Mesenchymal stem cell (in vitro differentiated cells and primary cell): Measurements from ENCODE around the gene RNGTT.

Experiments used
- DNase-seq: peaks from one replicate; pipeline ENCODE4 v3.0.0-alpha.2; 2013
- H2AFZ ChIP-seq: one replicate; pipeline ENCODE4 v1.6.1; 2013; ENCODE audit warnings: low read depth, mild to moderate bottlenecking, control low read depth, inconsistent platforms, low read length, moderate library complexity
- H2AK5ac ChIP-seq: 2 replicates; pipeline ENCODE4 v1.6.1; 2013; ENCODE audit warnings: low read length, moderate library complexity, mild to moderate bottlenecking, inconsistent platforms; ENCODE audit not compliant: severe bottlenecking
- H2BK120ac ChIP-seq: one replicate; pipeline ENCODE4 v1.6.1; 2013; ENCODE audit warnings: low read depth, mild to moderate bottlenecking, inconsistent platforms, low read length, moderate library complexity
- H2BK12ac ChIP-seq, 2 experiments: one replicate each; pipeline ENCODE4 v1.6.1; 2013; ENCODE audit warnings: inconsistent platforms in 2 of 2, low read length in 2 of 2, mild to moderate bottlenecking in 2 of 2, moderate library complexity in 2 of 2, control low read depth in 1 of 2
- H2BK15ac ChIP-seq: one replicate; pipeline ENCODE4 v1.6.1; 2013; ENCODE audit warnings: mild to moderate bottlenecking, low read depth, inconsistent platforms; ENCODE audit not compliant: poor library complexity, severe bottlenecking
- H2BK5ac ChIP-seq: 2 replicates; pipeline ENCODE4 v1.6.1; 2013; ENCODE audit warnings: low read depth, mild to moderate bottlenecking, low read length, control low read depth, inconsistent platforms; ENCODE audit not compliant: poor library complexity, severe bottlenecking
- H3K14ac ChIP-seq, 2 experiments: one replicate each; pipeline ENCODE4 v1.6.1; 2013; ENCODE audit warnings: inconsistent platforms in 2 of 2, low read length in 2 of 2, control low read depth in 1 of 2, mild to moderate bottlenecking in 1 of 2, moderate library complexity in 1 of 2
- H3K18ac ChIP-seq, 2 experiments: one replicate each; pipeline ENCODE4 v1.6.1; 2013; ENCODE audit warnings: inconsistent platforms in 2 of 2, low read length in 2 of 2, control low read depth in 1 of 2, low read depth in 1 of 2, mild to moderate bottlenecking in 1 of 2
- H3K23ac ChIP-seq, 2 experiments: one replicate each; pipeline ENCODE4 v1.6.1; 2013; ENCODE audit warnings: inconsistent platforms in 2 of 2, low read length in 2 of 2, mild to moderate bottlenecking in 2 of 2, moderate library complexity in 2 of 2, control low read depth in 1 of 2
- H3K27ac ChIP-seq: 2 replicates; pipeline ENCODE4 v1.5.1; 2013; ENCODE audit warnings: mild to moderate bottlenecking, moderate library complexity, low read length, control low read depth, inconsistent platforms; ENCODE audit not compliant: poor library complexity, severe bottlenecking
- H3K27me3 ChIP-seq, 2 experiments: 2 replicates each; pipeline versions ENCODE4 v1.6.1 to v1.7.0; 2013; ENCODE audit warnings: low read length in 2 of 2, mild to moderate bottlenecking in 2 of 2, moderate library complexity in 2 of 2, control low read depth in 1 of 2, inconsistent platforms in 1 of 2; ENCODE audit not compliant: control insufficient read depth in 1 of 2, insufficient read depth in 1 of 2
- H3K36me3 ChIP-seq, 2 experiments: 2 replicates each; pipeline versions ENCODE4 v1.6.1 to v1.7.0; 2013; ENCODE audit warnings: low read length in 2 of 2, control low read depth in 1 of 2, inconsistent platforms in 1 of 2, low read depth in 1 of 2, mild to moderate bottlenecking in 1 of 2; ENCODE audit not compliant: insufficient read depth in 2 of 2, control insufficient read depth in 1 of 2
- H3K4ac ChIP-seq, 2 experiments: one replicate each; pipeline ENCODE4 v1.6.1; 2013; ENCODE audit warnings: inconsistent platforms in 2 of 2, low read length in 2 of 2, mild to moderate bottlenecking in 2 of 2, moderate library complexity in 2 of 2, control low read depth in 1 of 2, low read depth in 1 of 2
- H3K4me1 ChIP-seq: 2 replicates; pipeline ENCODE4 v1.6.1; 2013; ENCODE audit warnings: low read depth, low read length, control low read depth; ENCODE audit not compliant: control insufficient read depth, insufficient read depth
- H3K4me2 ChIP-seq: 2 replicates; pipeline ENCODE4 v1.6.1; 2013; ENCODE audit warnings: low read length, mild to moderate bottlenecking, inconsistent platforms; ENCODE audit not compliant: poor library complexity, severe bottlenecking
- H3K4me3 ChIP-seq, 2 experiments: 2 replicates each; pipeline versions ENCODE4 v1.5.1 to v1.7.0; 2013; ENCODE audit warnings: low read length in 2 of 2, mild to moderate bottlenecking in 2 of 2, control low read depth in 1 of 2, low read depth in 1 of 2; ENCODE audit not compliant: insufficient read depth in 1 of 2
- H3K79me1 ChIP-seq: replicated peaks from 2 replicates; pipeline ENCODE4 v1.6.1; 2013; ENCODE audit warnings: mild to moderate bottlenecking, control low read depth, low read length, inconsistent platforms; ENCODE audit not compliant: poor library complexity, severe bottlenecking
- H3K9ac ChIP-seq: 2 replicates; pipeline ENCODE4 v1.7.0; 2013; ENCODE audit warnings: mild to moderate bottlenecking, low read length, moderate library complexity
- H3K9me3 ChIP-seq: 2 replicates; pipeline ENCODE4 v1.7.0; 2013; ENCODE audit warnings: mild to moderate bottlenecking, low read length; ENCODE audit not compliant: control insufficient read depth
- H4K8ac ChIP-seq: one replicate; pipeline ENCODE4 v1.6.1; 2013; ENCODE audit warnings: inconsistent platforms, mild to moderate bottlenecking, low read length, moderate library complexity
- H4K91ac ChIP-seq: one replicate; pipeline ENCODE4 v1.6.1; 2013; ENCODE audit warnings: mild to moderate bottlenecking, low read length, inconsistent platforms
- whole genome bisulfite sequencing: methylation state at CpG from one replicate; pipeline ENCODE4 v1.1.7; 2013; ENCODE audit warnings: mixed read lengths; 5-methylcytosine and 5-hydroxymethylcytosine counted together

The RNGTT gene

DNA sequence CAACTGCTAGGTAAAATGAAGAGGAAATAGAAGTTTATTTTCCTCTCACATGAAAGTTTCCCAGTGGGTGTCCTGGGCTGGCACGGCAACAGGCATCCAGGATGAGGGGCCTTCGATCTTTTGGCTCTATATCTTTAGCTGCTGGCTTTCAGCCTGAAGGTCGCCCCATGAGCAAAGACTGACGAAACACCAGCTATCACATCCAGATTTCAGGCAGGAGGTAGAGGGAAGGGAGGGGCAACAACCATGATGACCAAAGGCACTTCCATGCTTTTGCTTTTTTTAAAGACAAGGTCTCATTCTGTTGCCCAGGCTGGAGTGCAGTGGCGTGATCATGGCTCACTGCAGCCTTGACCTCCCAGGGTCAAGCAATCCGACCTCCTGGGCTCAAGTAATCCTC lies 387.9 kb downstream of the RNGTT start:
- no peaks in the 10 kb centered on the region for H3K9me3 ChIP-seq
- 76% methylated on average over 6 of the region's 6 CpGs for WGBS
- H3K14ac ChIP-seq: no peak overlapping the region

DNA sequence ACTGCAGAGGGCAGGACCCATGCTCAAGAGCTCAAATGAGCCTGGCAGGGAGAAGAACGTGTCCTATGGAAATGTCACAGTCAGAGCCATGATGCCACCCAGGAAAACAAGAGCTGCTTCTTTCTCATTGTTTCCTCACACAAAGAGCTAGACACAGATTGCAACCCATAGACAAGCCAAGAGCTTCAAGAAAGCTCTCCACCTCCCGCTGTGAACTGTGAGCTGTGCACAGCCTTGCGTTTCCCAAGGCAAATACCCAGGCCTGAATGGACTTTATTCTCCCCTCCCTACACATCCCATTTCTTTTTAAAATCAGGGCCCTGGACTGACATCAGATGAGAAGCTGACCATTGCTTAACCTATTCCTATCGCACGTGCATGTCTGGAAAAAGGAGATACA lies 388.8 kb downstream of the RNGTT start:
- Histone ChIP-seq H3K4me3 (no peak overlapping the region), H2BK120ac (no peak overlapping the region), H4K8ac (no peak overlapping the region), H3K9me3 (peaks cover 3% of the 10 kb centered on the region), H2BK15ac (no peak overlapping the region), H3K4me2 (no peak overlapping the region), H3K4ac (no peak overlapping the region), H3K23ac (no peak overlapping the region), H2AK5ac (no peak overlapping the region), H2AFZ (no peak overlapping the region), H3K14ac (no peak overlapping the region), H3K36me3 (no peaks in the 10 kb centered on the region), H3K27ac (no peak overlapping the region), H3K9ac (no peak overlapping the region), H2BK5ac (no peak overlapping the region), H3K27me3 (no peaks in the 10 kb centered on the region), H3K79me1 (no peaks in the 10 kb centered on the region), H3K4me1 (no peaks in the 10 kb centered on the region), H2BK12ac (no peak overlapping the region), H4K91ac (no peak overlapping the region), H3K18ac (no peak overlapping the region)
- no peak for DNase-seq
- 88% methylated on average over 5 of the region's 5 CpGs for WGBS

More for the DNA sequence above, 387.9 kb downstream of the RNGTT start:
- Histone ChIP-seq H3K4ac (no peak overlapping the region), H4K8ac (no peak overlapping the region), H3K18ac (no peak overlapping the region), H2BK15ac (no peak overlapping the region), H3K23ac (no peak overlapping the region), H4K91ac (no peak overlapping the region), H3K4me3 (no peak overlapping the region), H3K4me1 (no peaks in the 10 kb centered on the region), H2AK5ac (no peak overlapping the region), H2BK12ac (no peak overlapping the region), H3K36me3 (no peaks in the 10 kb centered on the region), H3K27ac (no peak overlapping the region), H2BK5ac (no peak overlapping the region), H3K9ac (no peak overlapping the region), H3K79me1 (no peaks in the 10 kb centered on the region), H3K27me3 (no peaks in the 10 kb centered on the region), H2BK120ac (no peak overlapping the region), H3K4me2 (no peak overlapping the region), H2AFZ (no peak overlapping the region)
- DNase-seq: no peak

DNA sequence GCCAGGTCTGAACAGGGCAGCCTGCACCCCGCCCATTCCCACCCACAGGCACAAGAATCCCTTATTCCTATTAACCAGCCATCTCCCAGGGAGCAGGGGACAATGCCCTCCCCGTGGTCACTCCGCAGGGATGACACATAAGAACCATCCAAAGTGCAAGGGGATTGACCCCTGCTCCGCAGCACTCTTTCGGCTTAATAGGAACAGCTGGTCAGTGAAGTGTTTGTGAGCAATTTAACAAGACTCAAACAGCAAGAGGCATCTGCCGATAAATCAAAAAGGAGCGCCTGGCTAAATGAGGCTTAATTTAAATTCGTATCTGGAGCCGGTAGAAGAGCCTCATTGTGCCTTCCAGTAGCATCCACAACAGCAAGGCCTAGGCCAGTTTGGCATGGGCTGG lies 389.4 kb downstream of the RNGTT start:
- DNase-seq: no peak
- no peak overlapping the region for H3K23ac ChIP-seq
- no peaks in the 10 kb centered on the region for H3K79me1 ChIP-seq
- no peak overlapping the region for H4K8ac ChIP-seq
- no peaks in the 10 kb centered on the region for H3K4me1 ChIP-seq
- H3K4ac ChIP-seq: no peak overlapping the region
- no peak overlapping the region for H2AK5ac ChIP-seq
- H2BK15ac ChIP-seq: no peak overlapping the region
- H3K18ac ChIP-seq: no peak overlapping the region
- H2BK5ac ChIP-seq: no peak overlapping the region
- no peaks in the 10 kb centered on the region for H3K36me3 ChIP-seq
- H3K27ac ChIP-seq: no peak overlapping the region
- no peak overlapping the region for H2BK12ac ChIP-seq
- no peak overlapping the region for H3K9ac ChIP-seq
- H2AFZ ChIP-seq: no peak overlapping the region
- 86% methylated on average over 8 of the region's 9 CpGs for WGBS
- H4K91ac ChIP-seq: no peak overlapping the region
- peaks cover 5% of the 10 kb centered on the region for H3K9me3 ChIP-seq
- no peak overlapping the region for H3K4me2 ChIP-seq
- no peak overlapping the region for H2BK120ac ChIP-seq
- no peaks in the 10 kb centered on the region for H3K27me3 ChIP-seq
- no peak overlapping the region for H3K4me3 ChIP-seq
- H3K14ac ChIP-seq: no peak overlapping the region

DNA sequence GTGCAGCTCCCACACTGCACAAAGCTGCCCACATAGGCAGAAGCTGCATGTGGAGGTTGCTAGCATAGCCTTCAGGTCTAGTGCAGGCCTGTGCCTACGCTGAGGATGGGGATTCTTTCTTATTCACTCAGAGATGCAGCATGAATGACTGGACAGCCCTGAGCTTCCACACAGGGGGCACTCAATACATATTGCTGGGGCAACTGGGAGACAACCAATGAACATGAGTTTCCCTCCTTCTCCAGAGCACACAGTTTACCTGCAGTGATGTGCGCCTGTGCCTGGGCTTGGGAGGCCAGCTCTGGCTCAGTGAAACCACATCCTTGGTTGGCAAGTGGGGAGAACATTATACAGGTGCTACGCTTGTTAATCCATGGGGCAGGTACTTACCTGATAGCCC lies 389.9 kb downstream of the RNGTT start:
- Histone ChIP-seq H3K27me3 (no peaks in the 10 kb centered on the region), H4K8ac (no peak overlapping the region), H3K18ac (no peak overlapping the region), H3K36me3 (no peaks in the 10 kb centered on the region), H3K4ac (no peak overlapping the region), H2BK15ac (no peak overlapping the region), H3K9ac (no peak overlapping the region), H3K14ac (no peak overlapping the region), H2BK5ac (no peak overlapping the region), H3K79me1 (no peaks in the 10 kb centered on the region), H3K4me3 (no peak overlapping the region), H2BK120ac (no peak overlapping the region), H3K9me3 (peaks cover 9% of the 10 kb centered on the region), H2BK12ac (no peak overlapping the region), H3K27ac (no peak overlapping the region), H2AFZ (no peak overlapping the region), H3K23ac (no peak overlapping the region), H4K91ac (no peak overlapping the region), H2AK5ac (no peak overlapping the region), H3K4me1 (no peaks in the 10 kb centered on the region), H3K4me2 (no peak overlapping the region)
- no peak for DNase-seq
- WGBS: 51% methylated on average over 3 of the region's 3 CpGs
